Omental fat pad (tissue), 4 donors: ENCODE measurements around the gene ZFAND3. TPM values are rescaled to one million over a fixed set of nuclear protein-coding genes. Genes with fewer than 3 reads are reported as not detected.

ENCODE experiments used
- ATAC-seq: fragments of 150-250 bp; one replicate; pipeline ENCODE4 v1.9.1; 2016; ENCODE audit warnings: mild to moderate bottlenecking, moderate library complexity; ENCODE audit not compliant: low FRiP score
- DNase-seq: peaks from one replicate; pipeline ENCODE4 v3.0.0-alpha.2; 2019; ENCODE audit warnings: low spot score
- CTCF ChIP-seq, 3 donors: fragments of 450-650 bp; IDR thresholded peaks; one replicate each; pipeline ENCODE4 v1.5.1; 2016 to 2017; ENCODE audit warnings: antibody characterized with exemption in 3 of 3, mild to moderate bottlenecking in 3 of 3, moderate library complexity in 2 of 3
- total RNA-seq, 4 donors: library from RNA; depleted of rRNA; stranded (reverse); fragments of >200 nt; gene quantifications; one replicate each; pipeline ENCODE4 v1.1.0, GENCODE V29; 2016

Gene ZFAND3
- total RNA-seq, 4 donors from 2014 or later = 28.8 to 43.8 (median 38.0) TPM

GRCh38 chr6:37938909-37939308 is 119.4 kb downstream of the ZFAND3 start:
- TF ChIP-seq CTCF (IDR thresholded peaks at IDR 0.05) = no peak
- no peak for ATAC-seq
- no peak for DNase-seq

GRCh38 chr6:37940074-37940847 is 120.7 kb downstream of the ZFAND3 start:
- no peak for ATAC-seq
- no peak for DNase-seq
- TF ChIP-seq CTCF (IDR thresholded peaks at IDR 0.05) = no peak

- DNase-seq (no peak), ATAC-seq (no peak)
- TF ChIP-seq CTCF (IDR thresholded peaks at IDR 0.05) = no peak
Measured at GRCh38 chr6:37941871-37942270, 122.3 kb downstream of the ZFAND3 start.

GRCh38 chr6:37942606-37943376 is 123.3 kb downstream of the ZFAND3 start:
- no peak for TF ChIP-seq CTCF (IDR thresholded peaks at IDR 0.05)
- ATAC-seq = no peak
- no peak for DNase-seq

- no peak for TF ChIP-seq CTCF (IDR thresholded peaks at IDR 0.05)
- DNase-seq (no peak), ATAC-seq (no peak)
Measured at GRCh38 chr6:37943436-37944058, 124.0 kb downstream of the ZFAND3 start.

GRCh38 chr6:37946057-37946456 is 126.5 kb downstream of the ZFAND3 start:
- DNase-seq (no peak), ATAC-seq (no peak)
- no peak for TF ChIP-seq CTCF (IDR thresholded peaks at IDR 0.05)
